HG02759 (cell line): ENCODE measurements around the gene KNCN.

Source experiments
- ATAC-seq: cut with Tn5 transposase; IDR thresholded peaks from one replicate; pipeline ENCODE4 v1.9.1; 2021; ENCODE audit warnings: mild to moderate bottlenecking, moderate library complexity; ENCODE audit not compliant: unreplicated experiment

Gene KNCN

GRCh38 chr1:46569884-46570725 is 18.7 kb upstream of the KNCN start:
- ATAC-seq, result no peak

GRCh38 chr1:46569116-46569515 is 17.7 kb upstream of the KNCN start:
- ATAC-seq, result no peak

GRCh38 chr1:46568461-46568891 is 17.0 kb upstream of the KNCN start:
- ATAC-seq, result no peak

- ATAC-seq, result no peak
Measured at GRCh38 chr1:46563341-46563740, 11.9 kb upstream of the KNCN start.

- ATAC-seq, result no peak
Measured at GRCh38 chr1:46562498-46562897, 11.1 kb upstream of the KNCN start.

- ATAC-seq, result no peak
Measured at GRCh38 chr1:46558966-46559365, 7.5 kb upstream of the KNCN start.

- no peak for ATAC-seq
Measured at GRCh38 chr1:46558141-46558963, 6.9 kb upstream of the KNCN start.

GRCh38 chr1:46557403-46557802 is 6.0 kb upstream of the KNCN start:
- ATAC-seq, result no peak

- ATAC-seq, result no peak
Measured at GRCh38 chr1:46556822-46557221, 5.4 kb upstream of the KNCN start.

GRCh38 chr1:46555826-46556619 is 4.6 kb upstream of the KNCN start:
- ATAC-seq, result no peak

GRCh38 chr1:46554597-46555381 is 3.3 kb upstream of the KNCN start:
- ATAC-seq, result no peak

- ATAC-seq, result no peak
Measured at GRCh38 chr1:46554236-46554596, 2.8 kb upstream of the KNCN start.

GRCh38 chr1:46553506-46553905 is 2.1 kb upstream of the KNCN start:
- ATAC-seq, result no peak

GRCh38 chr1:46552357-46553237 is 1.1 kb upstream of the KNCN start:
- ATAC-seq, result no peak

- ATAC-seq, result no peak
Measured at GRCh38 chr1:46550751-46551231, 656 bp downstream of the KNCN start.

GRCh38 chr1:46549697-46550681 is 1.5 kb downstream of the KNCN start:
- ATAC-seq, result no peak

GRCh38 chr1:46547481-46548383 is 3.7 kb downstream of the KNCN start:
- ATAC-seq, result no peak
